GM19468 (cell line): Measurements from ENCODE around the gene CPLX1.

ENCODE experiments used
- ATAC-seq: cut with Tn5 transposase; IDR thresholded peaks from one replicate; pipeline ENCODE4 v1.9.1; 2021; ENCODE audit warnings: mild to moderate bottlenecking, moderate library complexity, moderate number of reproducible peaks; ENCODE audit not compliant: unreplicated experiment; ENCODE audit errors: extremely low read depth

CPLX1 gene

DNA sequence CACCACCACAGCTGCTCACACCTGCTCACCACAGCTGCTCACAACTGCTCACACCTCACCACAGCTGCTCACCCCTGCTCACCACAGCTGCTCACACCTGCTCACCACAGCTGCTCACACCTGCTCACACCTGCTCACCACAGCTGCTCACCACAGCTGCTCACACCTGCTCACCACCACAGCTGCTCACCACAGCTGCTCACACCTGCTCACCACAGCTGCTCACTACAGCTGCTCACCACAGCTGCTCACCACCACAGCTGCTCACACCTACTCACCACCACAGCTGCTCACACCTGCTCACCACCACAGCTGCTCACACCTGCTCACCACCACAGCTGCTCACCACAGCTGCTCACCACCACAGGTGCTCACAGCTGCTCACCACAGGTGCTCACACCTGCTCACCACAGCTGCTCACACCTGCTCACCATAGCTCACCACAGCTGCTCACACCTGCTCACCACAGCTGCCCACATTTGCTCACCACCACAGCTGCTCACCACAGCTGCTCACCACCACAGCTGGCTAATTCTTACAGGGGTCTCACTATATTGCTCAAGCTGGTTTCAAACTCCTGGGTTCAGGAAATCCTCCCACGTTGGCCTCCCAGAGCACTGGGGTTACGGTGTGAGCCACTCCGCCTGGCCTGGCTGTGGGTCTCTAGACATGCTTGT, 30.4 kb upstream of the CPLX1 start:
- ATAC-seq = no peak

DNA sequence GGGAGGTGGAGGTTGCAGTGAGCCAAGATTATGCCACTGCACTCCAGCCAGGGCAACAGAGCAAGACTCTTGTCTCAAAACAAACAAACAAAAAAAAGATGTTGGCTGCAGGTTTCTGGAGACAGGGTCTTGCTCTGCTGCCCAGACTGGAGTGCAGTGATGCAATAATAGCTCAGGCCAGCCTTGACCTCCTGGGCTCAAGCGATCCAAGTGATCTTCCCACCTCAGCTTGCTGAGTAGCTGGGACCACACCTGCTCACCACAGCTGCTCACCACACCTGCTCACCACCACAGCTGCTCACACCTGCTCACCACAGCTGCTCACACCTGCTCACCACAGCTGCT, 29.9 kb upstream of the CPLX1 start:
- ATAC-seq = no peak

- no peak for ATAC-seq
These were observed 28.4 kb upstream of the CPLX1 start for GRCh38 chr4:854356-854755.

- no peak for ATAC-seq
These were observed 27.5 kb upstream of the CPLX1 start for GRCh38 chr4:853416-853781.

- no peak for ATAC-seq
These were observed 25.9 kb upstream of the CPLX1 start for GRCh38 chr4:851701-852430.

DNA sequence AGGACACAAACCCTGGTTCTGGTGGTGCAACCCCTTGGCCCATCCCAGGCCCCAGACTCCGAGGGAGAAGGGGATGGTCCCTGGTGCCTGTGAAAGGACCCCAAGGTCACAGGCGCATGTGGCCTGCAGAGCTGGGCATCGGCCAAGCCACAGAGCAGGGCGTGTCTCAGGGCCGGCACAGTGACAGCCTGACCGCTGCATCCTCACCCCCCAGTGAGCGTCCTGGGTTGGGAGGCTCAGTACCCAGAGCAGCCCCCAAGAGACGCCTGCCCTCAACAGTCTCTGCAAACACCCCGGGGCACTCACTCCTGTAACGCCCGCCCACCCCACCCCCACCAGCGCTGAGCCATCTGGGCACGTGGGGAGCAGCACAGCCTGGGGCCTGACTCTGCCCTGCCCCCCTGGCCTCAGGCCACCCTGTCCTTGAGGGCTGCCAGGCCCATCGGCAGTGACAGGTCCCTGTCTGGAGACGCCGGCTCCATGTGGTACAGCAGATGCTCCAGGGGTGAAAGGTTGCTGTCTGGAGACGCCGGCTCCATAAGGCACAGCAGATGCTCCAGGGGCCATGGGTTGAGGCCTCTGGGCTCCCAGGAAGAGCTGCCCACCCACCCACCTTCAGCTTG, 24.5 kb upstream of the CPLX1 start:
- ATAC-seq = no peak

- ATAC-seq = no peak
These were observed 23.7 kb upstream of the CPLX1 start for GRCh38 chr4:849478-850175.

DNA sequence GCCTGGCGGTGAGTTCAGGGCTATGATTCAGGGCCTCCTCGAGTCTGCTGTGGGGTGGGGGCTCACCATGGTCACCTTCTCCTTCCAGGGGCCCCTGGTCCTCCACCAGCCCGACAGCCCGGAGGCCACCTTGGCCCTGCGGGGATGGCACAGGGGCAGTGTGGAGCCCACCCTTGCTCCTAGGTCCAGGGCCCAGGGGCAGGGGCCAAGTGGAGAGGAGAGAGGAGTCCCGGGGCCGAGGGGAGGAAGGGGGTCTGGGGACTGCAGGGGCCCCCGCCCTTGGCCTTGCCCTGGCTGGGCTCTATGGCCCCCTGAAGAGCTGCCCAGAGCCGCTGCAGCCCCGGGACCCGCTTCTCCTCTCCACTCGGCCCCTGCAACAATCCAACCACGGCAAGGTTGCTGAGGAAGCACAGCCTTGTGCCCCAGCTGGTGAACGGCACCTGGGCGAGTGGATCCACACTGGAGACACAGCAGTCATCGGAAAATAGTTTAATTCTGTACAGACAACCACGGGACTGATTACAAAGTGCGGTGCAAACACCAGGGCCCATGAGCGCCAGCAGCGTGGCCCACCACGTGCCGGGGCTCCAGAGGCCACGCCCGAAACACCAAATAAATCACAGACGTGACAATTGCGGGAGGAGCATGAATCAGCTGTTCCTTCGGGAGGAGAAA, 23.0 kb upstream of the CPLX1 start:
- no peak for ATAC-seq

DNA sequence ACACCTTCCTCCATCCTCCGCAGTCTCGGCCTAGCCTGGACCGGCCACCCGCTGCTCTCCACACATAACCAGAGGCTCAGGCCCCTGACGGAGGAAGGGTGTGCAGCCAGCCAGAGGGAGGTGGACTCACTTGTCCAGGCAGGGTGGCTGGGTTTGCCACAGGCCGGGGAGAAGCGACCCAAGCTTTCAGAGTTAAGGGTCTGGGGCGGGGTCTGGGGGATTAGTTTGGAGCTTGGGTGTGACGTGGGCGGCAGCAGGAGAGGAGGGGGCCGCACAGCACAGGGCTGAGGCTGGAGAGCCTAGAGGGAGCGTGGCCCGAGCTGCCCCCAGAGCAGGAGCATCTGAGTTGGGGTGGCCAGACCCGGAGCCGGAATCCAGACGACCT, 22.4 kb upstream of the CPLX1 start:
- ATAC-seq = no peak

DNA sequence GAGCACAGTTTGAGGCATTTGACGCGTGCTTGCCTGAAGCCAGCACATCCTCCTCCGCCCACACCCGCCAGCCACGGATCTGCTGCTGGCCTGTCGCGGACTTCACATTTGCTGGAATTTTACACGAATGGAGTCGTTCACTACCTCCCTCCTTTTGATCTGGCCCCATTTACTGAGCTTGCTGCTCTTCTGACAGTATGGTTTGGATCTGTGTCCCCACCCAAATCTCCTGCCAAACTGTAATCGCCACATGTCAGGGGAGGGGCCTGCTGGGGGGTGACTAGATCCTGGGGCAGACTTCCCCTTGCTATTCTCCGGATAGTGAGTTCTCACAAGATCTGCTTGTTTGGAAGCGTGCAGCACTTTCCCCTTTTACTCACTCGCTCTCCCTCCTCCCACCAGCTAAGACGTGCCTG, 19.9 kb upstream of the CPLX1 start:
- no peak for ATAC-seq

- ATAC-seq = no peak
These were observed 19.4 kb upstream of the CPLX1 start for GRCh38 chr4:845233-845835.

DNA sequence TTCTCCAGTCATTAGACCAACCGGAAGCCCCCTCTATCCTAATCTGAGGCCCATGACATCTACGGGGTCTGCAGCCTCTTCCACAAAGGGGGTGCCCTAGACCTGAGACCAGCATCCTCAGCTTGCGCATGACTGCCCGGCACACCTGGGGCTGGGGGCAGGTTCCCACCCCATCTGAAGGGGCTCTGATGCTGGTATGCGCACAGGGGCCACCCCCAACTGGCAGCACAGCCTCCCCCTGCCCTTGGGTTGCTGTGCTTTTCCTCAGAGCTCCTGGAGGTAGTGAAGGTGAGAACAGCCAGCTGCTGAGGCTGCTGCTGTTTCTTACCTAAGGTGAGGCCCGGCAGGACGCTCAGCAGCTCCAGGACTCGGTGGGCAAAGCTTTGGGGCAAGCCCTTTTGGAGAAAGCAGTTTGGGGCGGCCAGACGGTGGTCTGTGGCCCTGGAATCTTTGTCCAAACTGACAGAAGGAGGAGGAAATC, 18.9 kb upstream of the CPLX1 start:
- no peak for ATAC-seq

GRCh38 chr4:839675-840443, 13.9 kb upstream of the CPLX1 start:
- no peak for ATAC-seq

GRCh38 chr4:837772-838171, 11.8 kb upstream of the CPLX1 start:
- ATAC-seq = no peak

GRCh38 chr4:836750-837301, 10.9 kb upstream of the CPLX1 start:
- ATAC-seq = no peak

GRCh38 chr4:836003-836511, 10.1 kb upstream of the CPLX1 start:
- ATAC-seq = no peak

- ATAC-seq = no peak
These were observed 9.4 kb upstream of the CPLX1 start for GRCh38 chr4:835148-836002.
